ENCODE results near the gene PDZD8.

PDZD8 gene

GRCh38 chr10:117391436-117392205 lies 16.4 kb upstream of the PDZD8 start:
- DNase-seq, result no peak

- DNase-seq, result no peak
Measured at GRCh38 chr10:117390420-117390819, 15.2 kb upstream of the PDZD8 start.

GRCh38 chr10:117386805-117387204 lies 11.6 kb upstream of the PDZD8 start:
- no peak for DNase-seq

GRCh38 chr10:117382861-117383260 lies 7.6 kb upstream of the PDZD8 start:
- DNase-seq, result no peak

GRCh38 chr10:117374506-117375359 lies 507 bp downstream of the PDZD8 start:
- peak; percentile 74 for DNase-seq

- peak; percentile 69 for DNase-seq
Measured at GRCh38 chr10:117373823-117374505, 1.3 kb downstream of the PDZD8 start.

GRCh38 chr10:117370205-117370604 lies 5.0 kb downstream of the PDZD8 start:
- no peak for DNase-seq

- no peak for DNase-seq
Measured at GRCh38 chr10:117367718-117368117, 7.5 kb downstream of the PDZD8 start.

GRCh38 chr10:117366741-117367140 lies 8.5 kb downstream of the PDZD8 start:
- no peak for DNase-seq

GRCh38 chr10:117365612-117366011 lies 9.6 kb downstream of the PDZD8 start:
- DNase-seq, result no peak

- DNase-seq, result no peak
Measured at GRCh38 chr10:117364110-117364960, 10.9 kb downstream of the PDZD8 start.

GRCh38 chr10:117363028-117363427 lies 12.2 kb downstream of the PDZD8 start:
- no peak for DNase-seq

GRCh38 chr10:117362313-117362712 lies 12.9 kb downstream of the PDZD8 start:
- DNase-seq, result no peak

GRCh38 chr10:117360994-117361667 lies 14.1 kb downstream of the PDZD8 start:
- DNase-seq, result no peak

- no peak for DNase-seq
Measured at GRCh38 chr10:117360016-117360415, 15.2 kb downstream of the PDZD8 start.

- DNase-seq, result no peak
Measured at GRCh38 chr10:117355072-117355471, 20.2 kb downstream of the PDZD8 start.

- DNase-seq, result no peak
Measured at GRCh38 chr10:117353684-117354083, 21.6 kb downstream of the PDZD8 start.

- DNase-seq, result no peak
Measured at GRCh38 chr10:117352724-117353123, 22.5 kb downstream of the PDZD8 start.

GRCh38 chr10:117351996-117352395 lies 23.2 kb downstream of the PDZD8 start:
- no peak for DNase-seq

- DNase-seq, result no peak
Measured at GRCh38 chr10:117351558-117351957, 23.7 kb downstream of the PDZD8 start.

- DNase-seq, result no peak
Measured at GRCh38 chr10:117350909-117351308, 24.3 kb downstream of the PDZD8 start.

- DNase-seq, result no peak
Measured at GRCh38 chr10:117348236-117348635, 27.0 kb downstream of the PDZD8 start.

Data from activated effector memory CD4-positive, alpha-beta T cell treated with anti-CD3 and anti-CD28 coated beads, Interleukin-2, amount 50 U/mL, for 16 hours (primary cell).